Hematopoietic multipotent progenitor cell treated with erythropoietin and hydrocortisone succinate and interleukin-3 and kit ligand, for 17 days (in vitro differentiated cells): ENCODE data around the gene TIMM50.
"Not testable (repeated sequence)": the region's sequence is repeated elsewhere in the genome, so short reads cannot be mapped to it uniquely, and the experiment has no call there.

ENCODE experiments used
- DNase-seq: peaks from one replicate; pipeline ENCODE4 v3.0.0-alpha.2; 2015; ENCODE audit warnings: low spot score

The TIMM50 gene

GRCh38 chr19:39480337-39481228, at the start of gene TIMM50:
Gene TIMM50 (plus strand): TSS chr19:39480838. CDS start chr19:39480854, 16 bp downstream.
- peak; percentile 94 for DNase-seq

- DNase-seq = no peak
Observed at GRCh38 chr19:39432677-39433025, 48.0 kb upstream of the TIMM50 start.

GRCh38 chr19:39433480-39434079, 47.1 kb upstream of the TIMM50 start:
- no peak for DNase-seq

- DNase-seq = no peak
Observed at GRCh38 chr19:39434123-39435076, 46.2 kb upstream of the TIMM50 start.

GRCh38 chr19:39435499-39436349, 44.9 kb upstream of the TIMM50 start, which contains the start of gene RPS16:
Gene RPS16 (minus strand): TSS chr19:39435949. CDS start chr19:39435895, 54 bp downstream.
- DNase-seq = peak; percentile 98

- DNase-seq = no peak
Observed at GRCh38 chr19:39436350-39436716, 44.3 kb upstream of the TIMM50 start.

GRCh38 chr19:39438270-39438934, 42.2 kb upstream of the TIMM50 start:
- no peak for DNase-seq

GRCh38 chr19:39444598-39445195, 35.9 kb upstream of the TIMM50 start:
- no peak for DNase-seq

GRCh38 chr19:39445196-39446111, 35.2 kb upstream of the TIMM50 start, which contains the start of gene SUPT5H:
Gene SUPT5H (plus strand): TSS chr19:39445582. CDS start chr19:39445891, 309 bp downstream.
- peak; percentile 99 for DNase-seq

- no peak for DNase-seq
Observed at GRCh38 chr19:39446365-39447084, 34.1 kb upstream of the TIMM50 start.

GRCh38 chr19:39448271-39448670, 32.4 kb upstream of the TIMM50 start:
- no peak for DNase-seq

GRCh38 chr19:39449116-39449797, 31.4 kb upstream of the TIMM50 start:
- DNase-seq = no peak

GRCh38 chr19:39451257-39451656, 29.4 kb upstream of the TIMM50 start:
- DNase-seq = not testable (repeated sequence)

- DNase-seq = no peak
Observed at GRCh38 chr19:39463403-39463802, 17.2 kb upstream of the TIMM50 start.

- DNase-seq = no peak
Observed at GRCh38 chr19:39465956-39466747, 14.5 kb upstream of the TIMM50 start.

- DNase-seq = no peak
Observed at GRCh38 chr19:39467941-39468340, 12.7 kb upstream of the TIMM50 start.

GRCh38 chr19:39469036-39469435, 11.6 kb upstream of the TIMM50 start:
- no peak for DNase-seq
